ENCODE measurements around the gene NAPSA. TPM values are rescaled to one million over a fixed set of nuclear protein-coding genes. Genes with fewer than 3 reads are reported as not detected.
A peak's percentile ranks its signal among the peaks of the same experiment; 100 is the strongest.

NAPSA gene
- total and polyA plus RNA-seq, 2 donors (not counting 3 experiments of a cell fraction or from before 2014, with no cell fraction given), result 0.19 TPM; not detected in 1

GRCh38 chr19:50357178-50358100 is 8.0 kb downstream of the NAPSA start:
- dilution Hi-C loops (cut with MboI; ENCODE audit: extremely low pct_ligation_motif_present, low sequenced_read_pairs), result no loop called here
- H3K9ac ChIP-seq (replicated peaks; ENCODE audit: extremely low read depth, insufficient read depth, low read length), result peak overlapping the region; percentile 56
- H4K20me1 ChIP-seq (replicated peaks; ENCODE audit: control insufficient read depth, extremely low read depth, insufficient read depth, low read length), result no peaks in the 10 kb centered on the region
- peak; percentile 97 for FAIRE-seq
- H3K9me1 ChIP-seq (replicated peaks; ENCODE audit: control insufficient read depth, extremely low read depth, insufficient read depth, low read length), result no peaks in the 10 kb centered on the region
- peaks cover 7% of the 10 kb centered on the region for H3K4me1 ChIP-seq (ENCODE audit: control insufficient read depth, extremely low read depth, insufficient read depth, low read length)
- BruUV-seq (replicated peaks), result TSS peak; percentile 18
- H2AFZ ChIP-seq (ENCODE audit: low read depth, low read length), result peak overlapping the region; percentile 98
- peak overlapping the region; percentile 19 for H3K27ac ChIP-seq (ENCODE audit: insufficient read depth, low read depth, low read length)
- CTCF ChIA-PET, result interaction anchor here (0.6 to 3.9 kb wide), 39 partner anchors 8 to 564 kb away, joined by 3 to 68 read pairs (median 5); partner anchors contain the start of genes KCNC3, NR1H2 and POLD1
- H3K27me3 ChIP-seq (ENCODE audit: control insufficient read depth in 2 of 2, insufficient read depth in 2 of 2, low read length in 2 of 2), result peaks cover 0 to under 1% of the 10 kb centered on the region in 2 experiments
- peak overlapping the region; percentile 72 for H3K4me2 ChIP-seq (ENCODE audit: insufficient read depth, low read length)
- H3K79me2 ChIP-seq (ENCODE audit: control insufficient read depth, insufficient read depth, low read length), result no peaks in the 10 kb centered on the region
- no peaks in the 10 kb centered on the region for H3K36me3 ChIP-seq (ENCODE audit: control insufficient read depth in 2 of 2, extremely low read depth in 1 of 2, insufficient read depth in 2 of 2, low read length in 2 of 2)
- TF ChIP-seq CTCF (IDR thresholded peaks at IDR 0.05; ENCODE audit: extremely low read depth in 1 of 2, insufficient read depth in 1 of 2, low read depth in 1 of 2, low read length in 2 of 2) (peak; percentile 77 to 83), GATA2 (IDR thresholded peaks at IDR 0.05; ENCODE audit: insufficient read depth, insufficient read length, low read depth, low read length) (no peak)
- POLR2A ChIA-PET, result no interaction called here
- intact Hi-C loops (cut with micrococcal nuclease), result loop anchor here (1.0 to 2.0 kb wide), 10 partner anchors 11 to 565 kb away; partner anchors contain the start of genes EMC10, GARIN5A, KCNC3 and POLD1
- DNase-seq (ENCODE audit: low read depth, low spot score), result peak; percentile 72
- H3K9me3 ChIP-seq (replicated peaks; ENCODE audit: control insufficient read depth, insufficient read depth, low read length), result no peaks in the 10 kb centered on the region
- H3K4me3 ChIP-seq (replicated peaks in 1 of 3; ENCODE audit: insufficient read depth in 1 of 3, low read depth in 1 of 3, low read length in 3 of 3), result peak overlapping the region; percentile 24 to 54 (median 31)

All from endothelial cell of umbilical vein (primary cell).